Suprapubic skin (tissue), 4 donors: ENCODE data around the gene AP4M1. TPM values are rescaled to one million over a fixed set of nuclear protein-coding genes. Genes with fewer than 3 reads are reported as not detected.

Experiments used
- DNase-seq, 2 donors: peaks; one replicate each; pipeline ENCODE4 v3.0.0-alpha.2; 2019; ENCODE audit warnings: low spot score in 2 of 2
- H3K27ac ChIP-seq: fragments of 200-600 bp; sonication (generic); one replicate; pipeline ENCODE4 v1.5.1; 2019
- H3K27me3 ChIP-seq: fragments of 200-600 bp; sonication (generic); one replicate; pipeline ENCODE4 v1.5.1; 2019
- H3K36me3 ChIP-seq: fragments of 200-600 bp; sonication (generic); one replicate; pipeline ENCODE4 v1.5.1; 2019
- H3K4me1 ChIP-seq: fragments of 200-600 bp; sonication (generic); one replicate; pipeline ENCODE4 v1.5.1; 2019
- H3K4me3 ChIP-seq: fragments of 200-600 bp; sonication (generic); one replicate; pipeline ENCODE4 v1.5.1; 2019; ENCODE audit warnings: mild to moderate bottlenecking
- H3K9me3 ChIP-seq: fragments of 200-600 bp; sonication (generic); one replicate; pipeline ENCODE4 v1.5.1; 2019
- EP300 ChIP-seq: sonication (generic); formaldehyde crosslinking; IDR thresholded peaks from one replicate; pipeline ENCODE4 v1.6.1; 2017; ENCODE audit warnings: antibody characterized with exemption
- POLR2A ChIP-seq, 2 donors: fragments of 450-650 bp; IDR thresholded peaks; one replicate each; pipeline ENCODE4 v1.6.1; 2017; ENCODE audit warnings: antibody characterized with exemption in 2 of 2, mild to moderate bottlenecking in 2 of 2, moderate library complexity in 2 of 2
- POLR2AphosphoS5 ChIP-seq, 3 donors: sonication (generic); formaldehyde crosslinking; IDR thresholded peaks; one replicate each; pipeline ENCODE4 v1.6.1; 2017; ENCODE audit warnings: antibody characterized with exemption in 3 of 3
- WGBS: methylation state at CpG from one replicate; pipeline ENCODE4 v1.1.5; 2018; 5-methylcytosine and 5-hydroxymethylcytosine counted together
- total RNA-seq, 4 donors: library from RNA; depleted of rRNA; stranded (reverse); fragments of >200 nt; gene quantifications; one replicate each; pipeline ENCODE4 v1.1.0, GENCODE V29; 2016
- TF ChIP-seq, protein P1 (sequence below), 2 donors: fragments of 200-600 bp in 1 of 2; fragments of 450-650 bp in 1 of 2; sonication (generic) in 1 of 2; IDR thresholded peaks; one replicate each; pipeline ENCODE4 v1.5.1; 2016 to 2019; ENCODE audit warnings: antibody characterized with exemption in 2 of 2, mild to moderate bottlenecking in 1 of 2, moderate library complexity in 1 of 2

AP4M1 gene
- total RNA-seq, 4 donors from 2014 or later, result 16.7 to 33.2 (median 31.8) TPM

DNA sequence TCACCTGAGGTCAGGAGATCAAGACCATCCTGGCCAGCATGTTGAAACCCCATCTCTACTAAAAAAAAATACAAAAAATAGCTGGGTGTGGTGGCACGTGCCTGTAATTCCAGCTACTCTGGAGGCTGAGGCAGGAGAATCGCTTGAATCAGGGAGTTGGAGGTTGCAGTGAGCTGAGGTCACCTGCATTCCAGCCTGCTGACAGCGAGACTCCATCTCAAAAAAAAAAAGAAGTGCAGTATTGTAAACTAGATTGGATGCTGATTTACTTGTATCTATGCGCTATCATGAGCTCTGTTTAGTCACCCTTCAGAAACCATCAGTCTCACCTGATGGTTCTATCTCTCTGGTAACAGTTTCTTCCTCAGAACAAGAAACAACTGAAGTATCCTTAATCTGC, 38.1 kb upstream of the AP4M1 start:
- Histone ChIP-seq H3K4me3 (no peak overlapping the region), H3K36me3 (peaks cover 61% of the 10 kb centered on the region), H3K27ac (no peak overlapping the region), H3K27me3 (no peaks in the 10 kb centered on the region), H3K9me3 (no peaks in the 10 kb centered on the region), H3K4me1 (peaks cover 12% of the 10 kb centered on the region)
- 90% methylated on average over 4 of the region's 4 CpGs for WGBS
- DNase-seq, result no peak
- TF ChIP-seq, protein P1, sequence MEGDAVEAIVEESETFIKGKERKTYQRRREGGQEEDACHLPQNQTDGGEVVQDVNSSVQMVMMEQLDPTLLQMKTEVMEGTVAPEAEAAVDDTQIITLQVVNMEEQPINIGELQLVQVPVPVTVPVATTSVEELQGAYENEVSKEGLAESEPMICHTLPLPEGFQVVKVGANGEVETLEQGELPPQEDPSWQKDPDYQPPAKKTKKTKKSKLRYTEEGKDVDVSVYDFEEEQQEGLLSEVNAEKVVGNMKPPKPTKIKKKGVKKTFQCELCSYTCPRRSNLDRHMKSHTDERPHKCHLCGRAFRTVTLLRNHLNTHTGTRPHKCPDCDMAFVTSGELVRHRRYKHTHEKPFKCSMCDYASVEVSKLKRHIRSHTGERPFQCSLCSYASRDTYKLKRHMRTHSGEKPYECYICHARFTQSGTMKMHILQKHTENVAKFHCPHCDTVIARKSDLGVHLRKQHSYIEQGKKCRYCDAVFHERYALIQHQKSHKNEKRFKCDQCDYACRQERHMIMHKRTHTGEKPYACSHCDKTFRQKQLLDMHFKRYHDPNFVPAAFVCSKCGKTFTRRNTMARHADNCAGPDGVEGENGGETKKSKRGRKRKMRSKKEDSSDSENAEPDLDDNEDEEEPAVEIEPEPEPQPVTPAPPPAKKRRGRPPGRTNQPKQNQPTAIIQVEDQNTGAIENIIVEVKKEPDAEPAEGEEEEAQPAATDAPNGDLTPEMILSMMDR (IDR thresholded peaks at IDR 0.05), result no peak
- TF ChIP-seq POLR2AphosphoS5 (IDR thresholded peaks at IDR 0.05) (no peak), EP300 (no peak), POLR2A (IDR thresholded peaks at IDR 0.05) (no peak)

DNA sequence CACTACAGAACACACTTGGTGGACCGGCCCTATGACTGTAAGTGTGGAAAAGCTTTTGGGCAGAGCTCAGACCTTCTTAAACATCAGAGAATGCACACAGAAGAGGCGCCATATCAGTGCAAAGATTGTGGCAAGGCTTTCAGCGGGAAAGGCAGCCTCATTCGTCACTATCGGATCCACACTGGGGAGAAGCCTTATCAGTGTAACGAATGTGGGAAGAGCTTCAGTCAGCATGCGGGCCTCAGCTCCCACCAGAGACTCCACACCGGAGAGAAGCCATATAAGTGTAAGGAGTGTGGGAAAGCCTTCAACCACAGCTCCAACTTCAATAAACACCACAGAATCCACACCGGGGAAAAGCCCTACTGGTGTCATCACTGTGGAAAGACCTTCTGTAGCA, 37.3 kb upstream of the AP4M1 start:
- no peak for DNase-seq
- H3K9me3 ChIP-seq, result no peaks in the 10 kb centered on the region
- no peak for TF ChIP-seq EP300
- TF ChIP-seq POLR2AphosphoS5 (IDR thresholded peaks at IDR 0.05), result no peak
- no peak for TF ChIP-seq POLR2A (IDR thresholded peaks at IDR 0.05)
- 96% methylated on average over 9 of the region's 9 CpGs for WGBS
- no peak overlapping the region for H3K27ac ChIP-seq
- peaks cover 12% of the 10 kb centered on the region for H3K4me1 ChIP-seq
- no peaks in the 10 kb centered on the region for H3K27me3 ChIP-seq
- H3K36me3 ChIP-seq, result peaks cover 60% of the 10 kb centered on the region
- no peak overlapping the region for H3K4me3 ChIP-seq

DNA sequence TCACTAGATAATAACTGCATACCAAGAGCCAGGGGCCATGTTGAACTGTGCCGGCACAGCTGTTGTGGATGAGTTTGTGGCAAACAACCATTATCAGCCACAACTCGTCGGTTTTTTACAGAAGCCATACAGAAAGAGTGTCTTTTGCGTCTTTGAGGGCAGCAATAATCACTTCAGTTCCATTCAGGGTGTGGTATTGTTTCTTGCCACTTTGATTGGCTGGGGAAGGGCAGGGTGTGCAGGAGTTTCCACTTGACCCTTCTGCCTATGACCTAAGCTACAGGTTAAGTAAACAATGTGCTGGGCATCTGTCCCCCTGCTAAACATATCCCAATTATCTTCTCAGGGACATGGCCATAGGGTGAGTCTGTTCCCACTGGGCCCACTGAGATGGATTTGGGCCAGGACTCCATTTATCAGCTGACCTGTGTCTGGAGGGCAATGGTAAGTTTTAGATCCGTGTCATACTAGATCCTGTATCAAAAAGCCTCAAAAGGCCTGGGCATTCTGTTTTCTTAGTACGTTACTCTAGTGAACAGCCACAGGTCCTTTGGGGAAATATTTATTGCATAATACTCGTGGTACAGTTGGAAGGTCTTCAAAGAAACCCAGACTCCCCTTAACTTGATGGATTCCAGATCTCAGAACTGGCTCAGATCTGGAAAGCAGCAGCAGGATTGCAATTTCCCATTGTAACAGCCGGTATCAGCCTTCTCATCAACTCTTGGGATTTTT, 35.8 kb upstream of the AP4M1 start:
- WGBS, result 52% methylated on average over 8 of the region's 8 CpGs
- peaks cover 3% of the 10 kb centered on the region for H3K9me3 ChIP-seq
- H3K36me3 ChIP-seq, result peaks cover 61% of the 10 kb centered on the region
- TF ChIP-seq, protein P1 (IDR thresholded peaks at IDR 0.05), result no peak
- TF ChIP-seq EP300 (no peak), POLR2AphosphoS5 (IDR thresholded peaks at IDR 0.05) (peak in 1 of 3 donors; percentile 59)
- no peaks in the 10 kb centered on the region for H3K27me3 ChIP-seq
- DNase-seq, result no peak
- no peak overlapping the region for H3K4me3 ChIP-seq
- peak overlapping the region; percentile 43 for H3K27ac ChIP-seq
- peaks cover 12% of the 10 kb centered on the region for H3K4me1 ChIP-seq

DNA sequence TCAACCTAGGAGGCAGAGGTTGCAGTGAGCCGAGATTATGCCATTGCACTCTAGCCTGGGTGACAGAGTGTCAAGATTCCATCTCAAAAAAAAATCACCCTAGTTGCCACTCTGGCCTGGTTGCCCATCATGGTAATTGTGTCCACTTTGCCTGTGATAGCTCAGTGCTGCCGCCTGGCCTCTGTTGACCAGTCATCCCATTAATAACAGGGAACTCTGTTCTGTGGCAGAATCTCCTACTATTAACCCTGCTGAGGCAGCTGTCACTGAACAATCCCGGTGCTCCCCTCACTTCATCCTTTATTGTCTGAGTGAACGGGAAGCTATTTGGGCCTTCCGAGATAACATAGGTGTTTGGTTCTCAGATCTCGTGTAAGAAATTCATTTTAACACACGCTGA, 34.5 kb upstream of the AP4M1 start:
- Histone ChIP-seq H3K27ac (no peak overlapping the region), H3K4me1 (peaks cover 12% of the 10 kb centered on the region), H3K27me3 (no peaks in the 10 kb centered on the region), H3K36me3 (peaks cover 64% of the 10 kb centered on the region), H3K4me3 (no peak overlapping the region), H3K9me3 (peaks cover 16% of the 10 kb centered on the region)
- TF ChIP-seq POLR2AphosphoS5 (IDR thresholded peaks at IDR 0.05), result no peak
- TF ChIP-seq, protein P1 (IDR thresholded peaks at IDR 0.05), result no peak
- no peak for TF ChIP-seq EP300
- TF ChIP-seq POLR2A (IDR thresholded peaks at IDR 0.05), result no peak
- no peak for DNase-seq
- WGBS, result 89% methylated on average over 7 of the region's 7 CpGs

DNA sequence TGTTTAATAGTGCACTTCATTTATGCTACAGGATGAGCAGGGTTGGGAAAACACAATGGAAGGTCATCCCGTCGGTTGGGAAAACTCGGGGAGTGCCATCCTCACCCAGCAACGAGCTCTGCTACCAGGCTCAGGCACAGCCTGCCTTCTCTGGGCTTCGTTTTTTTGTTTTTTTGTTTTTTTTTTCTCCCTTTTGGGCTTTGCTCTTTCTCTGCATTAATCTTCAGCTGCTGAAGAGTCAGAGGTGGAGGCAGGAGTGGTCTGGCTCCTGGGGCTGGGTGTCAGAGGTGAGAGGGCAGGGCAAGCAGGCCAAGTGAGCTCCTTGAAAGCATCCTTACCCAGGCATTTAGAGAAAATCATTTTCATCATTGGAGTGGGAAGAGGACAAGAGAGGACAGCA, 31.5 kb upstream of the AP4M1 start:
- TF ChIP-seq POLR2AphosphoS5 (IDR thresholded peaks at IDR 0.05), result no peak
- H3K9me3 ChIP-seq, result peaks cover 26% of the 10 kb centered on the region
- H3K27me3 ChIP-seq, result no peaks in the 10 kb centered on the region
- H3K27ac ChIP-seq, result no peak overlapping the region
- WGBS, result 95% methylated on average over 5 of the region's 5 CpGs
- no peak overlapping the region for H3K4me3 ChIP-seq
- DNase-seq, result no peak
- H3K4me1 ChIP-seq, result peaks cover 12% of the 10 kb centered on the region
- H3K36me3 ChIP-seq, result peaks cover 74% of the 10 kb centered on the region

DNA sequence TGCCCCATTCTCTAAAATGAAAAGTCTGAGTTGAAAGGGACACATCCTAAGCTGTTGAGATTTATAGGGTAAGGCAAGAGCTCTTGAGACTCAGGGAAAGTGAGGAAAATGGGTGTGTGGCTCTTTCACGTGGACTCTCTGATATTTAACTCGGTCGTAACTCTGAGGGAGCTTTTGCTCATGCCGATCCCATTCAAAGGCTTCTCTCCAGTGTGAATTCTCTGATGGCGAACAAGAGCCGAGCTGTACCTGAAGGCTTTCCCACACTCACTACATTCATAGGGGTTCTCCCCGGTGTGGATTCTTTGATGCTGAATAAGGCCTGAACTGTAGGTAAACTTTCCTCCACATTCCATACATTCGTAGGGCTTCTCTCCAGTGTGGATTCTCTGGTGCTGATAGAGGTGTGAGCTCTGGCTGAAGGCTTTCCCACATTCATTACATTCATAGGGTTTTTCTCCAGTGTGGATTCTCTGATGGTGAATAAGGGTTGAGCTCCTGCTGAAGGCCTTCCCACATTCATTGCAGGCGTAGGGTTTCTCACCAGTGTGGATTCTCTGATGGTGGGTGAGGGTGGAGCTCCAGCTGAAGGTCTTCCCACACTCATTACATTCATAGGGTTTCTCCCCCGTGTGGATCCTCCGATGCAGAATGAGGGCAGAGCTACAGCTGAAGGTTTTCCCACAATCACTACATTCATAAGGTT, 30.3 kb upstream of the AP4M1 start:
- no peak overlapping the region for H3K27ac ChIP-seq
- no peak overlapping the region for H3K4me3 ChIP-seq
- DNase-seq, result no peak
- WGBS, result 94% methylated on average over 11 of the region's 11 CpGs
- TF ChIP-seq, protein P1 (IDR thresholded peaks at IDR 0.05), result no peak
- TF ChIP-seq POLR2AphosphoS5 (IDR thresholded peaks at IDR 0.05) (no peak), EP300 (no peak), POLR2A (IDR thresholded peaks at IDR 0.05) (no peak)
- peaks cover 26% of the 10 kb centered on the region for H3K9me3 ChIP-seq
- no peaks in the 10 kb centered on the region for H3K27me3 ChIP-seq
- peaks cover 2% of the 10 kb centered on the region for H3K4me1 ChIP-seq
- H3K36me3 ChIP-seq, result peaks cover 86% of the 10 kb centered on the region
